Ishikawa (cell line): ENCODE data around the gene ATRIP.
A peak's percentile ranks its signal among the peaks of the same experiment; 100 is the strongest.

ENCODE experiments used
- CEBPB ChIP-seq: IDR thresholded peaks from 2 replicates; pipeline ENCODE4 v1.6.1; 2012
- CREB1 ChIP-seq: IDR thresholded peaks from 2 replicates; pipeline ENCODE4 v1.6.1; 2012; ENCODE audit warnings: low read depth
- EGR1 ChIP-seq: IDR thresholded peaks from 2 replicates; pipeline ENCODE4 v1.6.1; 2012
- EP300 ChIP-seq: IDR thresholded peaks from 2 replicates; pipeline ENCODE4 v1.6.1; 2012; ENCODE audit warnings: borderline replicate concordance
- FOXM1 ChIP-seq: IDR thresholded peaks from 2 replicates; pipeline ENCODE4 v1.6.1; 2012; ENCODE audit warnings: low read depth, borderline replicate concordance
- NFIC ChIP-seq: IDR thresholded peaks from 2 replicates; pipeline ENCODE4 v1.6.1; 2012
- RAD21 ChIP-seq: IDR thresholded peaks from 2 replicates; pipeline ENCODE4 v1.6.1; 2012; ENCODE audit warnings: low read depth
- REST ChIP-seq: IDR thresholded peaks from 2 replicates; pipeline ENCODE4 v1.6.1; 2012; ENCODE audit warnings: low read depth, mild to moderate bottlenecking
- TAF1 ChIP-seq: IDR thresholded peaks from 2 replicates; pipeline ENCODE4 v1.6.1; 2012; ENCODE audit warnings: low read depth, mild to moderate bottlenecking
- TCF12 ChIP-seq: IDR thresholded peaks from 2 replicates; pipeline ENCODE4 v1.6.1; 2012; ENCODE audit warnings: low read depth
- TEAD4 ChIP-seq: IDR thresholded peaks from 2 replicates; pipeline ENCODE4 v1.6.1; 2012
- USF1 ChIP-seq: IDR thresholded peaks from 2 replicates; pipeline ENCODE4 v1.6.1; 2012
- YY1 ChIP-seq: IDR thresholded peaks from 2 replicates; pipeline ENCODE4 v1.6.1; 2012; ENCODE audit warnings: low read depth
- ZBTB7A ChIP-seq: IDR thresholded peaks from 2 replicates; pipeline ENCODE4 v1.6.1; 2012; ENCODE audit warnings: low read depth
- TF ChIP-seq, protein P1 (sequence below): IDR thresholded peaks from 2 replicates; pipeline ENCODE4 v1.6.1; 2012

ATRIP gene

DNA sequence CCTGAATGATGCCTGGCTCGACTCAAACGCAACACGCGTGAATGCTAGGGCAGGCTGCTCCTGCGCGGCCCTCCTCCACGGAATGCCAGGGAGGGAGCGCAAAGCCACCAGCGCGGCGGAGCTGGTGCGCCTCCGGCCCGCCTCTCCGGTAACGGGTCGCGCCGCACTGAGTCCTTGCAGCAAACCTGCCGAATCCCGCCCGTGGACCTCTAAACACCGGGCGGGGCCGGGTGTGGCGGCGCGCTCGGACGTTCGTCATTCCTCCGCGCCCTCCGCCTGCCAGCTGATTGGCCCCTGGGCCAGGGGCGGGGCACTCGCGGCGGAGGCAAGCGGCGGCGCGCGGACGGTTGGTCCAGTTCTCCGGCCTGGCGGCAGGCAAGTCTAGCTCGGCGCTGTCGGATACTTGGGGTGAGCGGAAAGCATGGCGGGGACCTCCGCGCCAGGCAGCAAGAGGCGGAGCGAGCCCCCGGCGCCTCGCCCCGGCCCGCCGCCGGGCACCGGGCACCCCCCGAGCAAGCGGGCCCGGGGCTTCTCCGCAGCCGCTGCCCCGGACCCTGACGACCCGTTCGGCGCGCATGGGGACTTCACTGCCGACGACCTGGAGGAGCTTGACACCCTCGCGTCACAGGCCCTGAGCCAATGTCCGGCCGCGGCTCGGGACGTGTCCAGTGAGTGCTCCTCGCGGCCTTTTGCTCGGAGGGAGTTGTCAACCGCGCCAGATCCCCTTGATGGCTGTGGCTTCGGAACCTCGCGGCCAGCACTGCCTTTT lies at the start of gene ATRIP:
Gene ATRIP (plus strand): TSS at position 313 of the 769 bp plus-strand sequence. CDS start 109 bp downstream, at position 422.
- TF ChIP-seq TCF12 (peak; percentile 39; the same call in 1 of the 2 replicates), NFIC (no peak), CREB1 (peak; percentile 96), EP300 (peak; percentile 20; the same call in 1 of the 2 replicates), FOXM1 (no peak), TAF1 (peak; percentile 91; the same call in 1 of the 2 replicates), TEAD4 (0 out of 2 replicates have a peak, but pooled peaks have one; percentile 7), EGR1 (no peak), ZBTB7A (0 out of 2 replicates have a peak, but pooled peaks have one; percentile 15), RAD21 (no peak), YY1 (peak; percentile 82), CEBPB (no peak)
- TF ChIP-seq, protein P1, sequence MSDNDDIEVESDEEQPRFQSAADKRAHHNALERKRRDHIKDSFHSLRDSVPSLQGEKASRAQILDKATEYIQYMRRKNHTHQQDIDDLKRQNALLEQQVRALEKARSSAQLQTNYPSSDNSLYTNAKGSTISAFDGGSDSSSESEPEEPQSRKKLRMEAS, result peak; percentile 75

DNA sequence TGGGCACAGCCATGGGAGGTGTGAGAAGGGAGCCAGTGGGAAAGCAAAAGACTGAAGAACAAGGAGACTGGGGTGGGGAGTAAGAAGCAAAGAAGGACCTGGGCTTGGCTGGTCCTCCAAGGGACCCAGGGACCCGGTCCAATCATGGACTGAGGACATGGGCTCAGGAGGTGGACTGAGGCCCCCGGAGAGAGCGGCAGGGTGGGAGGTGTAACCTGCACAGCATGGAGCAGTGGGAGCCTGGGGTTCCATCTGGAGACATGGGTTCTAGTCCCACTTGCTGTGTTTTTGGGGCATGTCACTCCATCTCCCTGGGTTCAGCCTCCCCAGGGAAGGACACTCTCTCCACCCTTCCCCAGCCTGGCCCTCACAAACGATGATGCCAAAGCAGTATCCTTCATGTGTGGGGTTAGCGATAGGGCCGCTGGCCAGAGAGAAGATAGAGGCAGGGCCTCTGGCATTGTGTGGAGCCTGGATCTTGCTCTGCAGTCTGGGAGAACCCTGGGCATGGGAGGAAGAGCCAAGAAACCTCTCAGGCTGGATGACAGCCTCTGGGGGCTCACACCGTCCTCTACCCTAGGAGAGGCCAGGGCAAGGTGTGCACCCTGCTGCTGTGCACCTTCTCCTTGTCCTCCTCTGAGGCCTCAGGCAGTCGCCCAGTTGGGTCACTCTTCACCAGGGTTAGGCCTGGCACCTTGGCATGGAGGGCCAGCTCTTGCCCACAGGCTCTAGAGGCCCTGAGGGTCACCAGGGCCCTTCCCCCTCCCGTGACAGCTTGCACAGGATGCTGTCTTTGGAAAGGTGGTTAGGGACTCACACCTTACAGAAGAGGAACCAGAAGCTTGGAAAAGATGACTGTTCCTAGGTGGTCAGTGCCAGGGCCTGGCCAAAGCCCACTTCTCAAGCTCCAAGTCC lies 48.5 kb upstream of the ATRIP start:
- TF ChIP-seq USF1, result no peak
- TF ChIP-seq CREB1, result no peak
- TF ChIP-seq TCF12, result no peak
- no peak for TF ChIP-seq YY1
- TF ChIP-seq NFIC, result no peak
- no peak for TF ChIP-seq TAF1
- TF ChIP-seq ZBTB7A, result no peak
- no peak for TF ChIP-seq EGR1
- TF ChIP-seq REST, result no peak
- TF ChIP-seq FOXM1, result no peak
- no peak for TF ChIP-seq TEAD4
- no peak for TF ChIP-seq EP300
- TF ChIP-seq, protein P1, result no peak
- no peak for TF ChIP-seq CEBPB
- no peak for TF ChIP-seq RAD21

DNA sequence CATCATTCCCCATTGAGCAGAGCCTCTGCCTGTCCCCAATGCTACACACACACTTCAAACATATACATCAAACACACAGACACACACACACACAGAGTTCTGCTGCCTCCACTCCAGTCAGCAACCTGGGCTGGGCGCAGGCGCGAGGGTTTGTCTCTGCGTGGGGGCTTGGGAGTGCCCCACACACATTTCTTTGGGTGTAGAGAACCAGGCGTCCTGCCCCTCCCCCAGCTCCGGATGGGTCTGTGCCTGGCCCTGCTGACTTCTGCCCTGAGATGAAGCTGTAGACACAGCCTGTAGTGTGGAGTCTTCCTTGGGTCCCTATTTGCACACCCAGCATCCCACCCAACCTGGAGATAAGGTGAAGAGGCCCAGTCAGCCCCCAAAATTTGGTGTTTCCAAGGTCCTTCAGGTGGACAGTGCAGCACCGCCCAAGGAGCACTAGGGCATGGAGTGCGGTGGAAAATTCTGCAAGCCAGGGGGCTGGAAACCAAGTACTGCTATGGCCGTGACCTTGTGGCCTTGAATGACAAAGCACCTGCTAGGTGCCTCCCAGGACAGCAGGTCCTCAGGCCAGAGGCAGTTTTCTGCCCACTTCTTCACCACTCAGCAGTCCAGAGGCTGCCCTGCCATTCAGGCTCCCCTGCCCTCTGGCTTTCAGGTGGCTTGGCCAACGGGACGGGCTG lies 47.7 kb upstream of the ATRIP start:
- TF ChIP-seq CREB1, result no peak
- no peak for TF ChIP-seq RAD21
- TF ChIP-seq EP300, result no peak
- no peak for TF ChIP-seq USF1
- no peak for TF ChIP-seq TCF12
- TF ChIP-seq YY1, result no peak
- no peak for TF ChIP-seq TAF1
- TF ChIP-seq, protein P1, result no peak
- TF ChIP-seq FOXM1, result no peak
- TF ChIP-seq REST, result no peak
- no peak for TF ChIP-seq EGR1
- no peak for TF ChIP-seq ZBTB7A
